ENCODE results near the gene NAA25.

DNA sequence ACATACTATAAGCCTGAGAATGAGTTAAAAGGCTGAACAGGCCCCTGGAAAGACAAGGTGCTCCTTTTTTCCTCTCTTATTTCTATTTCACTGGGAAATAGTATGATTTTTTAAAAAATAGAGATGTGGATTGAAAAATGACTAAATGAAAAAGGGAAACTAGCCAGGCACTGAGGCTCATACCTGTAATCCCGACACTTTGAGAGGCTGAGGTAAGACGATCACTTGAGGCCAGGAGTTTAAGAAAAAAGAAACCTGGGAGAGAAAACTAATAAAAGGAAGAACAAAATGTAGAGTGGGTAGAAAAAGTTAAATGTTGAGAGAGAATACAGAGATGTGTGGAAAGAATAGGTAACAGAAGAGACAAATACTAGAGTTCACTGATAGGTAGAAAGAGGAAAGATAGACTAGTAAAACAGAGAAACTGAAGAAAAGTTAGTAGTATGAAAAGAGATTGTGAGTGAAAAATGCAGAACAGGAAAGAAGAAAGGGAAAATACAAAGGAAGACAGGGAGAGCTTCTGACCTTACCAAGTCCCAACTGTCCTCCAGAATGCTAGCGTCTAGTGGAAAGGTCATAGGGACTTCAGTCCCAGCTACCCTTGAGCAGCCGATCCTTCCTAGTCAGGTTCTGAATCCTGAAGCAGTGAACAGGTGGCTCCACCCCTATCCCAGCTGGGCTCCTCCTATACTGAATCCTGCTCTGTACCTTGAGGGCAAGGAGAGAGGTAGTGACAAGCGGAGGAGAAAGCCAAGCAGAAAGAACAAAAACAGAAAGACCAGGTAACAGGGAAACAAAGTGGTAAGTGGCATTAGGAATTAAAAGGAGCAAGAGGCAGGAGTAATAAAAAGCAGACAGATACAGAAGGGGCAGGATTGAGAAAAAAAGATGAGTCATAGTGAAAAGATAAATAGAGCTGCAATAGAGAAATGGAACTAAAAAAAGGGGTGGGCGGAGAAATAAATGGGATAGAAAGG, 102.9 kb downstream of the NAA25 start:
- TF ChIP-seq JUN (IDR thresholded peaks at IDR 0.05; ENCODE audit: borderline replicate concordance, insufficient read depth, insufficient read length, low read depth) (no peak), POLR2A (IDR thresholded peaks at IDR 0.05; ENCODE audit: low read depth, low read length) (no peak), EZH2 (IDR thresholded peaks at IDR 0.05; ENCODE audit: borderline replicate concordance, low read depth, low read length, severe bottlenecking) (no peak), POLR2AphosphoS5 (IDR thresholded peaks at IDR 0.05; ENCODE audit: insufficient read depth, low read depth, low read length) (no peak), MYC (IDR thresholded peaks at IDR 0.05; ENCODE audit: low read depth, low read length) (no peak), FOS (IDR thresholded peaks at IDR 0.05; ENCODE audit: borderline replicate concordance, insufficient read depth, low read length) (no peak)
- TF ChIP-seq, protein P1, sequence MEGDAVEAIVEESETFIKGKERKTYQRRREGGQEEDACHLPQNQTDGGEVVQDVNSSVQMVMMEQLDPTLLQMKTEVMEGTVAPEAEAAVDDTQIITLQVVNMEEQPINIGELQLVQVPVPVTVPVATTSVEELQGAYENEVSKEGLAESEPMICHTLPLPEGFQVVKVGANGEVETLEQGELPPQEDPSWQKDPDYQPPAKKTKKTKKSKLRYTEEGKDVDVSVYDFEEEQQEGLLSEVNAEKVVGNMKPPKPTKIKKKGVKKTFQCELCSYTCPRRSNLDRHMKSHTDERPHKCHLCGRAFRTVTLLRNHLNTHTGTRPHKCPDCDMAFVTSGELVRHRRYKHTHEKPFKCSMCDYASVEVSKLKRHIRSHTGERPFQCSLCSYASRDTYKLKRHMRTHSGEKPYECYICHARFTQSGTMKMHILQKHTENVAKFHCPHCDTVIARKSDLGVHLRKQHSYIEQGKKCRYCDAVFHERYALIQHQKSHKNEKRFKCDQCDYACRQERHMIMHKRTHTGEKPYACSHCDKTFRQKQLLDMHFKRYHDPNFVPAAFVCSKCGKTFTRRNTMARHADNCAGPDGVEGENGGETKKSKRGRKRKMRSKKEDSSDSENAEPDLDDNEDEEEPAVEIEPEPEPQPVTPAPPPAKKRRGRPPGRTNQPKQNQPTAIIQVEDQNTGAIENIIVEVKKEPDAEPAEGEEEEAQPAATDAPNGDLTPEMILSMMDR (IDR thresholded peaks at IDR 0.05; ENCODE audit: extremely low read depth in 1 of 2, insufficient read depth in 1 of 2, low read depth in 1 of 2, low read length in 2 of 2) = no peak
- TF ChIP-seq, protein P2, sequence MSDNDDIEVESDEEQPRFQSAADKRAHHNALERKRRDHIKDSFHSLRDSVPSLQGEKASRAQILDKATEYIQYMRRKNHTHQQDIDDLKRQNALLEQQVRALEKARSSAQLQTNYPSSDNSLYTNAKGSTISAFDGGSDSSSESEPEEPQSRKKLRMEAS (IDR thresholded peaks at IDR 0.05; ENCODE audit: insufficient read depth, insufficient read length) = no peak

All from endothelial cell of umbilical vein (primary cell).